ENCODE measurements around the gene ING5. TPM values are rescaled to one million over a fixed set of nuclear protein-coding genes. Genes with fewer than 3 reads are reported as not detected.

ING5 gene
- total and polyA plus RNA-seq, 10 donors = 18.2 to 51.1 (median 35.5) TPM

DNA sequence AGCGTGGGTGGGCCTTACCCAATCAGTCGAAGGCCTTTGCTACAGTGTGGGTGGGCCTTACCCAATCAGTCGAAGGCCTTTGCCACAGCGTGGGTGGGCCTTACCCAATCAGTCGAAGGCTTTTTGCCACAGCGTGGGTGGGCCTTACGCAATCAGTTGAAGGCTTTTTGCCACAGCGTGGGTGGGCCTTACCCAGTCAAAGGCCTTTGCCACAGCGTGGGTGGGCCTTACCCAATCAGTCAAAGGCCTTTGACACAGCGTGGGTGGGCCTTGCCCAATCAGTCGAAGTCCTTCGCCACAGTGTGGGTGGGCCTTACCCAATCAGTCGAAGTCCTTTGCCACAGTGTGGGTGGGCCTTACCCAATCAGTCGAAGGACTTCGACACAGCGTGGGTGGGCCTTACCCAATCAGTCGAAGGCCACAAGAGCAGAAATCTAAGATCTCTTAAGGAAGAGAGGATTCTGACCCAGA lies 58.5 kb downstream of the ING5 start:
- DNase-seq = peak; percentile 38
- TF ChIP-seq POLR2A (IDR thresholded peaks at IDR 0.05) (no peak), POLR2AphosphoS5 (IDR thresholded peaks at IDR 0.05) (no peak)
- TF ChIP-seq, protein P1, sequence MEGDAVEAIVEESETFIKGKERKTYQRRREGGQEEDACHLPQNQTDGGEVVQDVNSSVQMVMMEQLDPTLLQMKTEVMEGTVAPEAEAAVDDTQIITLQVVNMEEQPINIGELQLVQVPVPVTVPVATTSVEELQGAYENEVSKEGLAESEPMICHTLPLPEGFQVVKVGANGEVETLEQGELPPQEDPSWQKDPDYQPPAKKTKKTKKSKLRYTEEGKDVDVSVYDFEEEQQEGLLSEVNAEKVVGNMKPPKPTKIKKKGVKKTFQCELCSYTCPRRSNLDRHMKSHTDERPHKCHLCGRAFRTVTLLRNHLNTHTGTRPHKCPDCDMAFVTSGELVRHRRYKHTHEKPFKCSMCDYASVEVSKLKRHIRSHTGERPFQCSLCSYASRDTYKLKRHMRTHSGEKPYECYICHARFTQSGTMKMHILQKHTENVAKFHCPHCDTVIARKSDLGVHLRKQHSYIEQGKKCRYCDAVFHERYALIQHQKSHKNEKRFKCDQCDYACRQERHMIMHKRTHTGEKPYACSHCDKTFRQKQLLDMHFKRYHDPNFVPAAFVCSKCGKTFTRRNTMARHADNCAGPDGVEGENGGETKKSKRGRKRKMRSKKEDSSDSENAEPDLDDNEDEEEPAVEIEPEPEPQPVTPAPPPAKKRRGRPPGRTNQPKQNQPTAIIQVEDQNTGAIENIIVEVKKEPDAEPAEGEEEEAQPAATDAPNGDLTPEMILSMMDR (IDR thresholded peaks at IDR 0.05 in 8 of 11, conservative IDR thresholded peaks at IDR 0.05 in 3 of 11) = no peak
- WGBS, 5 donors = 78 to 98% (median 85%) methylated on average over 14 to 17 of the region's 17 CpGs

DNA sequence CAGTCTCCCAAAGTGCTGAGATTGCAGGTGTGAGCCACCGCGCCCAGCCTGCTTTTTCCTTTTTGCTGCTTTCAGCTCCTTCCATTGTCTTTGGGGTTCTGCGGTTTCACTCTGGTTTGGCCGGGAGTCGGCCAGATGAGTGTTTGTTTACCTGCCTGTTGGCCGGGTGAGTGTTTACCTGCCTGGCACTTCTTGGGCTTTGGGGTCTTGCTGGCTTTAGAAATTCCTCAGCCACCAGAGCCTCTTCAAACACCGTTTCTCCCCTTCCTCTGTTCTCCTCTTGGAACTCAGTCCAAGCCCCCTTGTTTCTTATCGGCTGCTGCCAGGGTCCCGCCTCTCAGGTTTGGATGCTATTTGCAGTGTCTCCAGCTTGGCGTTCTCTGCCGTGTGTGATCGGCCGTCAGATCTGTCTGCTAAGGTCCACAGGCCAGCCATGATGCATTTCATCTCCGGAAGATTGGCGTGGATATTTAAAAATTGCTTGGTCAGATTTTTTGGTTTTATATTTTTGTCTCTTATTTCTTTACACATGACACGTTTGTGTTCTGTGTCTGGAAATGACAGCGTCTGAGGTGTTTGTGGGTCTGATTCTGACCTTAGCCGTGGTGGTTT lies 60.6 kb downstream of the ING5 start:
- intact Hi-C loops (cut with DNase I; ENCODE audit: low total_unique reads) = no loop called here
- Histone ChIP-seq H3K36me3 (peaks cover 0 to 50% (median 8%) of the 10 kb centered on the region in 6 donors), H3K9me3 (peaks cover 0 to 6% (median 4%) of the 10 kb centered on the region in 8 donors), H3K27me3 (replicated peaks in 1 of 7) (no peaks in the 10 kb centered on the region), H3K4me1 (peaks cover 0 to 35% (median 13%) of the 10 kb centered on the region in 6 donors), H3K4me3 (peak overlapping the region in 1 of 8 donors; percentile 52), H3K27ac (peak overlapping the region in 6 of 8 donors; percentile 17 to 81 (median 66))
- DNase-seq = peak; percentile 59
- TF ChIP-seq, protein P1 (IDR thresholded peaks at IDR 0.05 in 8 of 11, conservative IDR thresholded peaks at IDR 0.05 in 3 of 11) = no peak
- TF ChIP-seq POLR2A (IDR thresholded peaks at IDR 0.05) (no peak), POLR2AphosphoS5 (IDR thresholded peaks at IDR 0.05) (no peak)
- 79 to 89% (median 81%) methylated on average over 18 of the region's 18 CpGs for WGBS, 5 donors

More for the DNA sequence above, 58.5 kb downstream of the ING5 start:
- intact Hi-C loops (cut with DNase I; ENCODE audit: low total_unique reads) = no loop called here
- peaks cover 0 to 6% (median 4%) of the 10 kb centered on the region in 8 donors for H3K9me3 ChIP-seq
- no peaks in the 10 kb centered on the region for H3K27me3 ChIP-seq (replicated peaks in 1 of 7)
- H3K4me1 ChIP-seq = peaks cover 0 to 35% (median 13%) of the 10 kb centered on the region in 6 donors
- peaks cover 0 to 71% (median 23%) of the 10 kb centered on the region in 6 donors for H3K36me3 ChIP-seq
- H3K4me3 ChIP-seq = no peak overlapping the region
- no peak overlapping the region for H3K27ac ChIP-seq

DNA sequence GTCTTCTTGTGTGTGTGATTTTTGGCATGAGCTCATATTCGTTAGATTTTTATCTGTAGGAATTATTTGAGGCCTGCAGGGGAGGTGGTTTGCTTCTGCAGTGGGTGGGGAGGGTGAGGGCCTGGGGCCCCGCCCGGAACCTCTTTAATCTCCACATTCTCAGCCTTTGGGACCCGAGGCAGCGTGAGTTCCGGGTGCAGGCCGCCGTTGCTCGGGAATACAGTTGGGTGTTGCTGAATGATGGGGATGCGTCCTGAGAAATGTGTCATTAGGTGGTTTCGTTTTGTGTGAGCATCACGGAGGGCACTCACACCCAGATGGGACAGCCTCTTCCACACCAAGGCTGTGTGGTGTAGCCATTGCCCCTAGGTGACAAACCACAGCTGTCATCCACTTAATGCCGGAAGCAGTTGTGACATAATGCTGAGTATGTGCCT lies 61.1 kb downstream of the ING5 start:
- DNase-seq = peak; percentile 81
- 55 to 77% (median 70%) methylated on average over 10 to 13 of the region's 13 CpGs for WGBS, 5 donors
- peak overlapping the region in 6 of 8 donors; percentile 17 to 81 (median 66) for H3K27ac ChIP-seq

More for the DNA sequence above, 61.1 kb downstream of the ING5 start:
- TF ChIP-seq, protein P1 (IDR thresholded peaks at IDR 0.05 in 8 of 11, conservative IDR thresholded peaks at IDR 0.05 in 3 of 11) = no peak
- TF ChIP-seq POLR2A (IDR thresholded peaks at IDR 0.05) = no peak
- peak in 2 of 3 donors; percentile 24 to 60 for TF ChIP-seq POLR2AphosphoS5 (IDR thresholded peaks at IDR 0.05)
- H3K4me3 ChIP-seq = peak overlapping the region in 1 of 8 donors; percentile 52
- H3K9me3 ChIP-seq = peaks cover 0 to 6% (median 4%) of the 10 kb centered on the region in 8 donors
- H3K4me1 ChIP-seq = peaks cover 0 to 35% (median 13%) of the 10 kb centered on the region in 6 donors
- H3K36me3 ChIP-seq = peaks cover 0 to 50% (median 3%) of the 10 kb centered on the region in 6 donors
- H3K27me3 ChIP-seq (replicated peaks in 1 of 7) = no peaks in the 10 kb centered on the region
- intact Hi-C loops (cut with DNase I; ENCODE audit: low total_unique reads) = no loop called here

Measured in spleen (tissue), 11 donors.